HG03432 (cell line): ENCODE results near the gene LRP1.

ENCODE experiments used
- ATAC-seq: cut with Tn5 transposase; IDR thresholded peaks from one replicate; pipeline ENCODE4 v1.9.1; 2021; ENCODE audit warnings: mild to moderate bottlenecking, moderate library complexity; ENCODE audit not compliant: unreplicated experiment

The LRP1 gene

DNA sequence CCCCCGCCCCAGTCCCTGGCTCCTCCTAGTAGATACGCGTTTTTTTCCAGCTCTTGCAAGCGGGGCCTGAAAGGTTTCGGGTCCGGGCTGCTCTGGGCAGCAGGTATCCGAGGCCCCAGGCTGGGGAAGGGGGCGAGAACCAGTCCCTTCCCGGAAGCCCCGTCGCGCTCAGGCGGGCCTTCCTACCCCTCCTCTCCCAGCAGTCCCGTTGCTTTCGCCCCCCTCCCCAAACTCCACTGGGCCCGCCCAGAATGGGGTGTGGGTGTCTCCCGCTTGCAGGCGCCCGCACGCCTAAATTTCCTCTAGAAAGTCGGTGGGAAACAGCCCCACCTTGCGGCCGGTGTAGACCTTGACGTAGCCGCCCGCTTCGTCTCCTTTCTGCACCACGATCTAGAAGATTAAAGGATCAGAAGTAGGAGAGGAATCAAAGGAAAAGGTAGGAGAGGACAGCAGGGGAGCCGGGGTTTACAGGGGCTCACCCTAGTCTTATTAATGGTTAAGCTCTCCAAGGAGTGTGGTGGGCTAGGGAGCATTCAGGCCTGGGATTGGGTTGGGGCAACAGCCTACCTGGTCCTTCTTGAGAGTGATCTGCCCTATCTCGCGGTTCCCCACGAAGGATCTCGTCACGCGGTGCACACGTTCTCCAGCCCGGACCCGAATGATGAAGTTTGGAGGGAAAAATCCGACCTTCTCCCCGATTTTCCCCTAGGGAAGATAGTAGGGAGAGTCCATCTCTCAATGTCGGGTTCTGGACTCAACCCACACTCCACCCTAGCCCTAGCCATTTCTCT lies 115.4 kb downstream of the LRP1 start:
- ATAC-seq, result no peak

DNA sequence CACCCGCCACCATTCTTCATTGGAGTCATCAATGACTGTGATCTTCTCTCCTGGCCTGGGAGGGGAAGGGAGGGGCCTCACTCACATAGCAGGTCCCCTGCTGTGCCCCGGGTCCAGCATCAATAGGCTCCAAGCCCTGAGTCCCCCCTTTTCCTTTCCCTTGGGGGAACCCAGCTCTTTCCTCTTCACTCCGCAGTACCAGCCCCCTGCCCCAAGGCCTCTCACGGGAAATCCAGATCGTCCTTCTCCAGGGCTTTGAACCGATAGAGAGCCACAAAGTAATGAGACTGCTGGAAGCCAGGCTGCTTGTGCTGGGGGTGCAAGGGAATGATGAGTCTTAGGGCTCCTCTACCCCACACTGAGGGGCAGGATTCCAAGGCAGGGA lies 116.0 kb downstream of the LRP1 start:
- no peak for ATAC-seq

DNA sequence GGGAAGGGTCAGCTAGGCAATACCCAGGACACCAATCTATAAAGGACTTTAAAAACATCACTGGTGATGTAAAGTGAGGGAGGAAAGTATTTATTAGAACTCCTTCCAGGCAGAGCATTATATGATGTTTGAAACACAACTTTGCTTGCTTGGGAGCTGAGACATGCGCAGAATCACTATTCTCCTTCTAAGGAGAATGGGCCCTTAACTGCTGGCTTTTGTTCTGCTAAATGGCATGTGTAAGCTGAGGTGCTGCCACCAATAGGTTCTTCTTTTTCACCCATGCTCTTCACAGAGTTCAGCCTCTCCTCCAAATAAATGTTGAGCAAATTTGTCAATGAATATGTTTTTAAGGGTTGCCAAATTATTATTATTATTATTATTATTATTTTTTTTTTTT lies 118.8 kb downstream of the LRP1 start:
- no peak for ATAC-seq

DNA sequence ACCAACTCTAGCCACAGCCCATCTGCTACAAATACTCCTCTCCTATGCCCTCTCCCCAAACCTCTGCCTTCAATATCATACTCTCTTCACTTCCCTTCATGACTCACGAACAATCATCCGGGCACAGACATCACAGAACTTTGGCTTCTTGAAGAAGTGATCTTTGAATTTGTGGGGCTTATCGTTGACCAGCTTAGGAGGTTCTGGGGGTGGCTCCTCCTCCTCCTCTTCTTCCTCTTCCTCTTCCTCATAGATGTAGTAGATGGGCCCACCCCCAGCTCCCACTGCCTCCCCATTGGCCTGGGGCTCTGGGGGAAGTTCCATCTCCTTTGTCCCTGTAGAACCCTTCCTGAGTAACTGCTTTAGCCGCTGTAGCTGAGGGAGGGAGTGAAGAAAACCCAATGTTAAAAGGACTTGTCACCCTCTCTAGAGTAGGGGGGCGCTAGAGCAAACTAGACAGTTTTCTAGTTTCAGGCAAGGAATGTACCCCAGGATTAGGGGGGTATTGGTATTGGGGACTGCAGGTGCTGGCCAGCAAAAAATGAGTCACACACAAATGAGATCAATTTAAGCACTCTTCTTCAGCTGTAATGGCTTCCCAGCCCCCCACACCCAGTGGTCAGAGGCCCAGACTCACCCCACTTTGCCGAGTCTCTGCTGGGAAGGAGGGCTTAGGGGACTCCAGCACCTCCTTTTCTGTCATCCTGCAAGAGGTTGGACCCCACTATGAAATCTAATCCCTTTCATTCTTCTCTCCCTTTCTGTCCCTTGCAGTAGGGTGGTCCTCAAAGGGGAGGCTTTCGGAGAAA lies 120.9 kb downstream of the LRP1 start:
- ATAC-seq, result no peak

DNA sequence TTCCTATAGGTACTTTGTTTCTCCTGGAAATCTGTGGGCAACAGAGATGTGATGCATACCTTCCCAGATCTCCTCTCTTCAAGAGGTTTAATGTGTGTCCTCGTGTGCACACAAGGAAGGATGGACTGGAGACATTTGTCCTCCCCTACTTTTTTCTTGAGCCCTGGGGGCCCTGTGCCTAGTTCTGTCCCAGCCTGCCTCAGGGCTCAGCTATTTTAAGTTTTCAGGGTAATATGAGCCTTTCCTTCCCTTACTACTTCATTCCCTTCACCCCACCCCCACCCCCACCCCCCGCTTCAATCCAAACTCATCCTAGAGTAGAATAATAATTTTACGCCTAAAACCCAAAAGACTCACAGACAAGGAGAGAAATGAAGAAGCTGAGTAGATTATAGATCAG lies 122.3 kb downstream of the LRP1 start:
- ATAC-seq, result no peak

DNA sequence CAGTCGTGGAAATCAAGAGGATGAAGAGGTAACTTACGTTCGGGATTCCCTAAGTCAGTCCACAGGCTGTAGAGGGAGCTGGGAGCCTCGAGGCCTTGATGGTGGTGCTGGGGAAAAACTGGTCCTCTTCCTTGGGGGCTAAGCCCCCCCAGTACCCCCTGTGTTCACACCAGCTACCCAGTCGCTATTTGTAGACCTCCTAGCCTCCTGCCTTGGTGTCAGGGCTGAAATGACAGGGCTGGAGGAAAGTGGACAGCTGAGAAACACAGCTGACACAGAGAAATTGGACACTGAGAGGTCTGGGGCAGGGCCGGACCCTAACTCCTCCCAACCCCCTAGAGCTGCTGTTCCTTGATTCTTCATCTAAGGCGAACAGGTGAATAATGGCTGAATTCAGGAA lies 122.7 kb downstream of the LRP1 start, which contains the start of gene STAC3:
Gene STAC3, minus strand, starts transcription at position 232 of the 400 bp plus-strand sequence. CDS start 1,551 bp downstream, outside the sequence.
- ATAC-seq, result no peak

DNA sequence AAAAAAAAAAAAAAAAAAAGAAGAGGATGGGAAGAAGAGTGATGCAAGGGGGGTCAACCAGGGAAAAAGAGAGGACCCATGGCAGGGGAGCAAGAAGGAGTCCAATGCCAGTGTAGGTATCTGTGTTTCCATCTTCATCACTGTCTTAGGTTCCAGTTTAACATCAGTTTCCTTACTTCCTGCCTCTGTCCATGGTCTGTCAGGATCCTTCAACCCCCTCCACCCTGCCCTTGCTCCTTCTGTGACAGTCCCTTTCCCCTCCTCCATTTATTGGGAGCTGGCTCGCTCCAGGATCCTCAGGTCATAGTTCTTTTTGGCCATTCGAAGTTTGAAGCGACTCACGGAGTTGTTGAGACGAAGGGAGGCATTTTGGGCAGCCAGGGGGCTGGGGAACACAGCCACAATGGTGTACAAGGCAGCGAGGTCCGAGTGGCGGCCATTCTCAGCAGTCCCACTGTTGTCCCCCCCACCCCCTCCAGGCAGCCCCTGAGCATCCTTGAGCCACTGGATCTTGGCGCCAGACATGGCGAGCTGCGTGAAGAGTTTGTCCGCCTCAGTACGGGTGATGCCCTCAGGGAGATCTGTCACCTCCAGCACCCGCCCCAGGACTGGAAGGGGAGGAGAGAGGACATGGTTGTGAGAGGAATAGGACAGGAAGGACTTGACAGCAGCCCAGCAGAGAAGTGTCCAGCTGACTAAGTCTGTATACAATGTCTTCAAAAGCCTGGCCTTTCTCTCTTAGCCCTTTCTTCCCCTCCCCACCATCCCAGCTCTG lies 126.4 kb downstream of the LRP1 start:
- no peak for ATAC-seq

DNA sequence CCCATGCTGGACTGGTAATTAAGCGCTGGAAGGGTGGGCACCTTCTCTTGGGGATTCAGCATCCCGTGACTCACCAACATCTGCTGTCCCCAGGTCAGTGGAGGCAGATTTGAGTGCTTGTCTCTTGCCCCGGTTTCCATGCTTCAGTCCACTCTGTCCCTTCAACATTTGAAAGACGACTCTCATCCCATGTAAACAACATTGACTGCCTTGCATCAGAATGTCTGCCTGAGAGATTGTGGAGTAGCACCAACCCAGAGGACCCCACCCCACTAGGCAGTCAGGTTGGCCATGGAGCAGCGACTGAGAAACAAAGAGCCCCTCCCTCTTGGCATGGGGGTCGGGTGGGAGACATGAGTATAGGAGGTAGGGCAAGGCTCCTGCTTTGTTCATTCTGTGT lies 127.6 kb downstream of the LRP1 start:
- no peak for ATAC-seq

DNA sequence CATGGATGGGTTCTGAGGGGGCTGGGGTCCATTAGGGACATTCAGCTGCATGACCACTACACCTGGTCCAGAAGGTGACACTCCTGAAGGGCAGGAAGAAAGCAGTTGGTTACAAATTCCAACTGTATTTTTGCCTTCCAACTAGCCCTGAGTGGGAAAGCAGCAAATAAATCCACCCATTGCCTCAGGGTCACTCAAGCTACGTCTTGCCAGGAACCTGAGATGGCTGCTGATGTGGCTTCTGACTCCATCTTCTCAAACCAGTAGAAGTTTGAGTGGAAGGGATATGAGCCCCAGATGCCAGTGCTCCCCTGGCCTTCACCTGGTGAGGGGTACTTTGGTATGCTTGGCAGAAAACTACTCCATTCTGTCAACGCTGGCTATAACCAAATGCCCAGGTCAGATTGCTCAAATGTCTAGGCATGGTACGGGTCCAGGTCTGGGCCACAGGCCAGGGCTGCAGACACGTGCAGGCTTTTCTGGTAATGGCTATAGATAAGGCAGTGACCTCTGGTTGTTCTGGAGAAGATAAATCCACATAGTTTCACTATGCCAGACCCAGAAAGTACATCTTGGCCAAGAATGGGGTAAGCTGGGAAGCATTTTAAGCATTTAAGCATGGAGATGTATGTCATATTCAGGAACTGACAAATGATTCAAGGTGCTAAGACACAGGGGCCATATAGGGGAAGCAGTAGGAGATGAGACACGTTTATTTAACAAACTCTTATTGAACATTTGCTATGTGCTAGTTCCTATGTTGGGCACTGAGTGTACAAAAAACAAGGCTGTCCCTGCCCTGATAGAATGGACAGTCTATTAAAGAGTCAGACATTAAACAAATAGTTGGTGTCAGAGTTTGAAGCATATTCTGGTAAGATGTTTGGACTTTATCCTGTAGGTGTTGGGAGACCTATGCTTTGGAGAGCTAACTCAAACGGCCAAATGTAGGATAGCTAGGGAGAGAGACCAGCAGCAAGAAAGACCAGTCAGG lies 131.0 kb downstream of the LRP1 start:
- no peak for ATAC-seq

DNA sequence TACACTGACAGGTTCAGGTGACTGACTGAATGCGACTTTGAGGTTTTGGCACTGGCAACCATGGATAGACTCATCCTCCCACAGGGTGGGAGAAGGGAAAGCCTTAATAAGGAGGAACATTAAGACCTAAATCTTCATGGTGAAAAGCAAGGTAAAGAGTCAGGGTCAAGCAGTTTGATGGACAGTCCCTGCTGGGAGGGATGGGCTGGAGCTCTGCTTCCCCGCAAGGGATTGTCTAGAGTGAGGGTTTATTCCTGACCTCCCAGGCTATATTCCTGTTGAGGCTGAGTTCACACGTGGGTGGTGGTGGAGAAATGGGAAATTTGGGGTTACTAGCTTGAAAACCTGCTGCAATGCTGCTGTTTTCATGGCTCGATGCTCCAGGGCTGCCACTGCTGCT lies 132.1 kb downstream of the LRP1 start:
- no peak for ATAC-seq

DNA sequence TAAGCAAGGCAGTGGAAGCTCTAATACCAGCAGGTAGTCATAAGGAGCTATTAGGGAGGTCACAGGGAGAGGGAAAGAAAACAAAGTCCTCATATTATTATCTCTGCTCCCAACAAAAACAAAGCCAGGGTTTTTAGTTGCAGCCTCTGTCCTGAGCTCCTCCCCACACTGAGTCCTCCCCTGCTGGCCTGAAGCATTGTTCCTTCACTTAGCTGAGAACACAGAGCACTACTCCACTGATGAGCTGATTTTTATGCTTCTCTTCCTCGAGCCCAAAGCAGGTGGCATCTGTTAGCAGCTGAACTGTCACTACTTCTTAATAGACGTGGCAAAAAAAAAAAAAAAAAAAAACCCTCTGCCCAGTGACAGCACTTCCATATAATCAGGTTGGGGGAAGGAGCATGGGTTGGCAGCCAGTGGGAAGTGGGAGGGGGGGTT lies 133.2 kb downstream of the LRP1 start:
- ATAC-seq, result no peak

DNA sequence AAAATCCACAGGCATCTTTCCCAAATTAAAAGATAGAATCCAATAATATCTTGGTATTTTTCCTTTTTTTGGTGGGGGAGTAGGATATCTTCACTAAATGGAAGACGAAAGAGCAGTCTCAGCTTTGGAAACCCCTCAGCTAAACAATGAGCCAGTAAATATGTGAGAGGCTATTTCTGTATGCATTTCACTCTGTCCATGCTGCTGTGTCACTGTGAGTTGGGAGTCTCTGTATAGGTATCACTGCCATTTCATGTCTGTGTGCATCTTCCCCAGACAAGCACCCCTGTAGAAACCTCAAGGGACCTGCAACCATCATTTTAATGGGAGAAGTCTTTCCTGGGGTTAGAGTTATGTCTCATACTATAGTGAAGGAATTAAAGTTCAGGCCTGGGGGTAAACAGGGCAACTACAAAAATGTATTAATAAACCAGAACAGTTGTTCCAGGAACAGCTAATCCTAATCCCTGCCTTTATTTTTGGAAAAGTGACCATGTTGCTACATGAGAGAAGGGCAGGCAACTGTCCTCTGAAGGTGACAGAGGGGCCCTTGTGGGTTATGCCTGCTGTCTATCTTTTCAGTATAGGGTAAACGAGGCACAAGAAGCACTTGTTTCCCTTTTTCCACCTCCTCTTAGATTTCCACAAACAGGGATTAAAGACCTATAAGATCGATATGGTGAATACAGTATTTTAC lies 134.0 kb downstream of the LRP1 start:
- no peak for ATAC-seq
